Pancreas (tissue), 10 donors: ENCODE data around the gene CDC42EP4. TPM values are rescaled to one million over a fixed set of nuclear protein-coding genes. Genes with fewer than 3 reads are reported as not detected.
"Not testable (repeated sequence)": the region's sequence is repeated elsewhere in the genome, so short reads cannot be mapped to it uniquely, and the experiment has no call there.

Experiments used
- ATAC-seq, 4 donors: fragments of 200-7000 bp; cut with Tn5 transposase; one replicate each; pipeline versions ENCODE4 v1.8.0 to v1.9.1; 2020; ENCODE audit warnings: mild to moderate bottlenecking in 4 of 4, moderate library complexity in 4 of 4
- DNase-seq, 6 donors: peaks; one replicate each; pipeline ENCODE4 v3.0.0-alpha.2; 2020
- FAIRE-seq: peaks from 2 replicates; lab custom pipeline; 2012; peaks lifted over from hg19 to GRCh38; lab: Jason Lieb, UNC
- H3K27ac ChIP-seq, 4 donors: fragments of 200-600 bp; sonication (generic); 1 replicate in 3 of 4; 2 replicates in 1 of 4; pipeline versions ENCODE4 v1.5.0 to v1.8.0; 2020
- H3K27me3 ChIP-seq, 4 donors: fragments of 200-600 bp; one replicate each; pipeline ENCODE4 v1.8.0; 2021
- H3K36me3 ChIP-seq, 3 donors: fragments of 200-600 bp; sonication (generic) in 1 of 3; one replicate each; pipeline versions ENCODE4 v1.5.0 to v1.8.0; 2020 to 2021
- H3K4me1 ChIP-seq, 3 donors: fragments of 200-600 bp; one replicate each; pipeline ENCODE4 v1.8.0; 2021
- H3K4me3 ChIP-seq, 4 donors: fragments of 200-600 bp; sonication (generic) in 2 of 4; one replicate each; pipeline versions ENCODE4 v1.5.0 to v1.8.0; 2020 to 2021
- H3K9me3 ChIP-seq, 4 donors: fragments of 200-600 bp; one replicate each; pipeline ENCODE4 v1.8.0; 2021
- WGBS, 2 donors: extraction: QIAGEN DNeasy Blood & Tissue Kit; methylation state at CpG; one replicate each; pipeline ENCODE4 v1.1.7; 2013; 5-methylcytosine and 5-hydroxymethylcytosine counted together
- intact Hi-C, 3 donors: fragments of 100-400 bp; cut with DNase I; formaldehyde crosslinking; loops; one replicate each; pipeline versions ENCODE4 v1.11.1 to v1.14.2; 2022
- polyA plus RNA-seq, 2 donors: library from polyadenylated mRNA; stranded (reverse); fragments of 200-250 nt; gene quantifications; one replicate each; pipeline ENCODE4 v1.2.3, GENCODE V29; 2013
- total RNA-seq, 6 donors: library from RNA; stranded (reverse); fragmentation: NEBNext Ultra II Directional in 4 of 6; extraction: Animal tissue kit (Norgen Biotek cat#: 25700) in 4 of 6; gene quantifications; one replicate each; pipeline versions ENCODE4 v1.2.1 to v1.2.4, GENCODE V29; 2021 to 2023
- TF ChIP-seq, protein P1 (sequence below), 4 donors: fragments of 200-600 bp; sonication (generic) in 3 of 4; IDR thresholded peaks; one replicate each; pipeline versions ENCODE4 v1.5.0 to v1.8.0; 2021; ENCODE audit warnings: antibody characterized with exemption in 4 of 4
- donor health status: healthy with polysubstance abuse.
- donor health status: DM: no; HTN: no; CAD: no; lungs with moderate emphysema.
- donor health status: DM: no; HTN: no; CAD: no.
- donor health status: control.
- donor health status: control.
- donor health status: Bipolar disorder and iron deficiency.
- donor health status: DM: yes; HTN: yes; CAD: no.
- donor health status: DM: no; HTN: no; CAD: no.
- donor health status: DM: no; HTN: no; CAD: no.
- donor health status: DM: yes; HTN: yes; CAD: no.

The CDC42EP4 gene
- total and polyA plus RNA-seq, 8 donors, result 24.2 to 56.2 (median 44.5) TPM

DNA sequence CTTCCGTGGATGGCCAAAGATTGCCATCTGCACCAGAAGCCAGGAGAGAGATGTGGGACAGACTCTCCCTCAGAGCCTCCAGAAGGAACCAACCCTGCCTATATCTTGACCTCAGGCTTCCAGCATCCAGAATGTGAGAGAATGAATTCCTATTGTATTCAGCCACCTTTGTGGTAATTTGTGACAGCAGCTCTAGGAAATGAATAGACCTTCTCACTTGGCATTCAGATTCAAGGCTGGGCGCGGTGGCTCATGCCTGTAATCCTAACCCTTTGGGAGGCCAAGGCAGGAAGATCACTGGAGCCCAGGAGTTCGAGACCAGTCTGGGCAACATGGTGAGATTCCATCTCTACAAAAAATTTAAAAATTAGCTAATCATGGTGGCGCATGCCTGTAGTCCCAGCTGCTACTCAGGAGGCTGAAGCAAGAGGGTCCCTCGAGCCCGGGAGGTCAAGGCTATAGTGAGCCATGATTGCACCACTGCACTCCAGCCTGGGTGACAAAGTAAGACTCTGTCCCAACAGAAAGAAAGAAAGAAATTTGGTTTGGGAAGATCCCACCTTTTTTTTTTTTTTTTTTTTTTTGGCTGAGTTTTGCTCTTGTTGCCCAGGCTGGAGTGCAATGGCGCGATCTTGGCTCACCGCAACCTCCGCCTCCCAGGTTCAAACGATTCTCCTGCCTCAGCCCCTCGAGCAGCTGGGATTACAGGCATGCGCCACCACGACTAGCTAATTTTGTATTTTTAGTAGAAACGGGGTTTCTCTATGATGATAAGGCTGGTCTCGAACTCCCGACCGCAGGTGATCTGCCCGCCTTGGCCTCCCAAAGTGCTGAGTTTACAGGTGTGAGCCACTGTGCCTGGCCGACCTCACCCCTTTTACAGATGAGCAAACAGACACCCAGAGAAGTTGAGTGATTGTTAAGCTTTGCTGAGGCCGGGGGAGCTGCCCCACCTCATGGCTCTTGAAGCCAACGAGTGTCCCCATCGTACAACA is 45.9 kb downstream of the CDC42EP4 start:
- DNase-seq (no peak), FAIRE-seq (no peak), ATAC-seq (no peak)
- Histone ChIP-seq H3K4me1 (peaks cover 32 to 41% (median 40%) of the 10 kb centered on the region in 3 donors), H3K27me3 (no peaks in the 10 kb centered on the region), H3K9me3 (no peaks in the 10 kb centered on the region), H3K36me3 (no peaks in the 10 kb centered on the region), H3K4me3 (no peak overlapping the region), H3K27ac (no peak overlapping the region)
- intact Hi-C loops, result no loop called here
- WGBS, 2 donors, result 90 to 92% methylated on average over 24 of the region's 24 CpGs
- TF ChIP-seq, protein P1, sequence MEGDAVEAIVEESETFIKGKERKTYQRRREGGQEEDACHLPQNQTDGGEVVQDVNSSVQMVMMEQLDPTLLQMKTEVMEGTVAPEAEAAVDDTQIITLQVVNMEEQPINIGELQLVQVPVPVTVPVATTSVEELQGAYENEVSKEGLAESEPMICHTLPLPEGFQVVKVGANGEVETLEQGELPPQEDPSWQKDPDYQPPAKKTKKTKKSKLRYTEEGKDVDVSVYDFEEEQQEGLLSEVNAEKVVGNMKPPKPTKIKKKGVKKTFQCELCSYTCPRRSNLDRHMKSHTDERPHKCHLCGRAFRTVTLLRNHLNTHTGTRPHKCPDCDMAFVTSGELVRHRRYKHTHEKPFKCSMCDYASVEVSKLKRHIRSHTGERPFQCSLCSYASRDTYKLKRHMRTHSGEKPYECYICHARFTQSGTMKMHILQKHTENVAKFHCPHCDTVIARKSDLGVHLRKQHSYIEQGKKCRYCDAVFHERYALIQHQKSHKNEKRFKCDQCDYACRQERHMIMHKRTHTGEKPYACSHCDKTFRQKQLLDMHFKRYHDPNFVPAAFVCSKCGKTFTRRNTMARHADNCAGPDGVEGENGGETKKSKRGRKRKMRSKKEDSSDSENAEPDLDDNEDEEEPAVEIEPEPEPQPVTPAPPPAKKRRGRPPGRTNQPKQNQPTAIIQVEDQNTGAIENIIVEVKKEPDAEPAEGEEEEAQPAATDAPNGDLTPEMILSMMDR (IDR thresholded peaks at IDR 0.05), result no peak

DNA sequence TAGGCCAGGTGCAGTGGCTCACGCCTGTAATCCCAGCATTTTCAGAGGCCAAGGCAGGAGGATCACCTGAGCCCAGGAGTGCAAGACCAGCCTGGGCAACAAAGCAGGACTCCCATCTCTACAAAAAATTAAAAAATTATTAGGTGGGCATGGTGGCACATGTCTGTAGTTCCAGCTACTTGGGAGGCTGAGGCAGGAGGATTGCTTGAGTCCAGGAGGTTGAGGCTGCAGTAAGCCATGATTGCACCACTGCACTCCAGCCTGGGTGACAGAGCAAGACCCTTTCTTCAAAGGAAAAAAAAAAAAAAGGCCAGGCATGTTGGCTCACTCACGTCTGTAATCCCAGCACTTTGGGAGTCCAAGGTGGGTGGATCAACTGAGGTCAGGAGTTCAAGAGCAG is 47.4 kb downstream of the CDC42EP4 start:
- not testable (repeated sequence) for DNase-seq, ATAC-seq, H3K9me3 ChIP-seq, H3K27me3 ChIP-seq, H3K36me3 ChIP-seq, H3K4me3 ChIP-seq, FAIRE-seq
- intact Hi-C loops, result loop anchor here in 1 of 3 donors (5.0 kb wide), 1 partner anchor 43 kb away; no protein-coding TSS in a partner anchor
- WGBS, 2 donors, result 64 to 72% methylated on average over 2 of the region's 2 CpGs
- Histone ChIP-seq H3K4me1 (peaks cover 33 to 42% (median 40%) of the 10 kb centered on the region in 3 donors), H3K27ac (peak overlapping the region in 2 of 4 donors; percentile 96 to 97)

DNA sequence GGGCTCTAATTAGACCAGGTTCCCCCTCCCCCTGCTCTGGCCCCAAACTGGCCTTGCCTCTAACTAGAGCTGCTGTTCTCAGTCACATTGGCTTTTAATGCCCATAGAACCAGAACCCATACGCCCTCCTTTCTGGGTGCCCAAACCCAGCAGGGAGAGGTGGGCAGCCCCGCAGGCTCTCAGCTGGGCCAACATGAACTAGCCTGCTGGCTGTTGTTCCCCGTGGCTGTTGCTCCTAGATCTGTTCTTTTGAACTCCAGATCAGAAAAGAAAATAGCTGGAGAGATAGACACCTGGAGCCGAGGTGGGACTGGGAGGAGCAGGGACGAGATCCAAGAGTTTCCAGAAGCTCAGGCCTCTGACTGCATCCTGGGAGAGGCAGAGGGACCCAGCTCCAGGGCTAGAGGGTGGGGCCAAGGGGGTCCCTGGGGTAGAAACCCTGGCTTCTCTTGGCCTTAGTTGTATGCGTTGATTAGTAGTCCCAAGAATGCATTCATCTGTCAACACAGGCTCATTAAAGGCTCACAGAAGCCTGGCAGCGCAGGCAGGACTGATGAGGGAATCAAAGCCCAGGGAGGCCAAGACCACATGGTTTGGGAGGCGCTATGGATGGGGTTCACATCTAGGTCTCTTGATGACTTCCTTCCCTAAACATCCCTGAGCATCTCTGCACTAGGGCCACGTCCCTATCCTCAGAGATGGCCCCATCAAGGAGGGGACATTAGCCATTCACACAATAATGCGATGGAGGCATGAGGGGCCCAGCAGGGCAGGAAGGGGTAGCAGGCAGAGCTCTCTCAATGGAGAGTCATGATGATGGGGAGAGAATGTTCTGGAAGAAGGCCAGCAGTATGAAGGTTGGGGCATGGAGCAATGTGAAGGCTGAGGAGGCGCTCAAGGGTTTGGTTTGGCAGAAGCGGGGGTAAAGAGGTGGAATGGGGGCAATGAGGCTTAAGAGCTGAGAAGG is 48.8 kb downstream of the CDC42EP4 start:
- Histone ChIP-seq H3K4me1 (peaks cover 27 to 35% (median 34%) of the 10 kb centered on the region in 3 donors), H3K27me3 (no peaks in the 10 kb centered on the region), H3K36me3 (no peaks in the 10 kb centered on the region), H3K4me3 (peak overlapping the region in 1 of 4 donors; percentile 12), H3K27ac (peak overlapping the region; percentile 85 to 97 (median 94)), H3K9me3 (no peaks in the 10 kb centered on the region)
- peak in 2 of 6 donors; percentile 37 to 57 for DNase-seq
- 39 to 42% methylated on average over 12 of the region's 12 CpGs for WGBS, 2 donors
- TF ChIP-seq, protein P1 (IDR thresholded peaks at IDR 0.05), result no peak
- no peak for FAIRE-seq
- intact Hi-C loops, result loop anchor here in 1 of 3 donors (5.0 kb wide), 1 partner anchor 44 kb away; no protein-coding TSS in a partner anchor
- ATAC-seq, result peak; percentile 27 to 66 (median 38)

DNA sequence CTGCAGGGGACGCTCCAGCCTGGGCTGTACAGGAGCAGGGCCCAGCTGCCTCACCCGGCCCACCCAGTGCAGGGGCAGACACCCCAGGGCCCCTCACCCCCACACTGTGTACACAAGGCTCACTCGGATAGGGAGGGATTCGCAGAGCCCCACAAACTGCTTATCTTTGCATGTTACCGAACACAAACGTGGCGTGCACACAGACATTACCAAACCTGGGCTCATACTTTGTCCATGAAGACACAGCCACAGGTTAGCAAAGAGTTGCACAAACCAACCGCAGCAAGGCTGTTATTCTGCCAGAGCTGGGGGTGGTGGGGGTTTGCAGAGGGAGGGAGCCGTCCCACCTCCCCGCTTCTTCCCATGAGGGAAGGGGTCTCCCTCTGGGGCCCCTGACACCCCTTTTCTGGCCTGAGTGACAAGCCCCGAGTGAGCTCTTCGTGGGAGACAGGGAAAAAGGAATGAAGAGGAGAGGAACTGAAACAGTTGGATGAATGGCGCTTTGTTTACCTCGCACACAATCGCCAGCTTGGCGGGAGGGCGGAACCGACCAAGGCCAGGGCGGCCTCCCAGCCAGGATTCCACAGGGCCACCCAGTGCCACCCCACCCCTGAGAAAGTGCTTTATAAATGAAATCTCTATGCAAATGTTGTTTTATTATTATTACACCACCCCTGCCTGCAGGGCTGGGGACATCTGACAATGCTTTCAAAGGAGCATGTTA is 49.7 kb downstream of the CDC42EP4 start:
- Histone ChIP-seq H3K27ac (peak overlapping the region; percentile 85 to 97 (median 94)), H3K9me3 (no peaks in the 10 kb centered on the region), H3K4me3 (peak overlapping the region in 1 of 4 donors; percentile 12), H3K36me3 (no peaks in the 10 kb centered on the region), H3K27me3 (no peaks in the 10 kb centered on the region), H3K4me1 (peaks cover 25 to 28% (median 25%) of the 10 kb centered on the region in 3 donors)
- intact Hi-C loops, result loop anchor here in 1 of 3 donors (5.0 kb wide), 1 partner anchor 45 kb away; no protein-coding TSS in a partner anchor
- 11 to 18% methylated on average over 19 of the region's 19 CpGs for WGBS, 2 donors
- no peak for FAIRE-seq
- DNase-seq, result peak; percentile 78 to 88 (median 79)
- TF ChIP-seq, protein P1 (IDR thresholded peaks at IDR 0.05), result no peak
- ATAC-seq, result peak; percentile 85 to 92 (median 92)
